SW480 (cell line): ENCODE data around the gene SMARCC1.
"Not testable (repeated sequence)": the region's sequence is repeated elsewhere in the genome, so short reads cannot be mapped to it uniquely, and the experiment has no call there.

Experiments
- DNase-seq: peaks from one replicate; pipeline ENCODE4 v3.0.0-alpha.2; 2016; ENCODE audit warnings: low spot score

The SMARCC1 gene

GRCh38 chr3:47766186-47766585, 15.5 kb downstream of the SMARCC1 start:
- no peak for DNase-seq

GRCh38 chr3:47762233-47762632, 19.5 kb downstream of the SMARCC1 start:
- DNase-seq: no peak

- no peak for DNase-seq
These were observed 20.6 kb downstream of the SMARCC1 start for GRCh38 chr3:47761046-47761445.

- not testable (repeated sequence) for DNase-seq
These were observed 21.5 kb downstream of the SMARCC1 start for GRCh38 chr3:47760207-47760606.

- DNase-seq: no peak
These were observed 23.2 kb downstream of the SMARCC1 start for GRCh38 chr3:47758261-47759025.

- no peak for DNase-seq
These were observed 29.0 kb downstream of the SMARCC1 start for GRCh38 chr3:47752716-47753115.

GRCh38 chr3:47750811-47751354, 30.8 kb downstream of the SMARCC1 start:
- not testable (repeated sequence) for DNase-seq

- no peak for DNase-seq
These were observed 34.1 kb downstream of the SMARCC1 start for GRCh38 chr3:47747558-47747957.

GRCh38 chr3:47746264-47746663, 35.4 kb downstream of the SMARCC1 start:
- no peak for DNase-seq

GRCh38 chr3:47743855-47744254, 37.8 kb downstream of the SMARCC1 start:
- no peak for DNase-seq

GRCh38 chr3:47743352-47743751, 38.3 kb downstream of the SMARCC1 start:
- not testable (repeated sequence) for DNase-seq

- no peak for DNase-seq
These were observed 39.8 kb downstream of the SMARCC1 start for GRCh38 chr3:47741925-47742324.

GRCh38 chr3:47732143-47732542, 49.5 kb downstream of the SMARCC1 start:
- no peak for DNase-seq

- DNase-seq: no peak
These were observed 50.6 kb downstream of the SMARCC1 start for GRCh38 chr3:47731061-47731460.

- DNase-seq: no peak
These were observed 58.8 kb downstream of the SMARCC1 start for GRCh38 chr3:47722859-47723258.

- not testable (repeated sequence) for DNase-seq
These were observed 64.2 kb downstream of the SMARCC1 start for GRCh38 chr3:47717448-47717847.

GRCh38 chr3:47716656-47717055, 65.0 kb downstream of the SMARCC1 start:
- no peak for DNase-seq

- DNase-seq: no peak
These were observed 65.8 kb downstream of the SMARCC1 start for GRCh38 chr3:47715928-47716327.

- no peak for DNase-seq
These were observed 67.1 kb downstream of the SMARCC1 start for GRCh38 chr3:47714606-47715005.

GRCh38 chr3:47713655-47714054, 68.0 kb downstream of the SMARCC1 start:
- DNase-seq: no peak

GRCh38 chr3:47712398-47712797, 69.3 kb downstream of the SMARCC1 start:
- DNase-seq: no peak

GRCh38 chr3:47711596-47711995, 70.1 kb downstream of the SMARCC1 start:
- no peak for DNase-seq

GRCh38 chr3:47705391-47705790, 76.3 kb downstream of the SMARCC1 start:
- no peak for DNase-seq

GRCh38 chr3:47704237-47704612, 77.5 kb downstream of the SMARCC1 start:
- DNase-seq: no peak
